Measurements from ENCODE around the gene TPD52L2. TPM values are rescaled to one million over a fixed set of nuclear protein-coding genes. Genes with fewer than 3 reads are reported as not detected.

Gene TPD52L2
- total RNA-seq, 4 donors from 2014 or later: 110 to 165 (median 152) TPM

- TF ChIP-seq CTCF (IDR thresholded peaks at IDR 0.05; ENCODE audit: low read depth): no peak
Observed at GRCh38 chr20:63830841-63831588, 34.1 kb upstream of the TPD52L2 start, which contains the start of gene ZBTB46. ZBTB46 (minus strand) TSS chr20:63831264; CDS start chr20:63790757, 40,507 bp downstream.

GRCh38 chr20:63831646-63831992 lies 33.5 kb upstream of the TPD52L2 start:
- TF ChIP-seq CTCF (IDR thresholded peaks at IDR 0.05; ENCODE audit: low read depth): no peak

- TF ChIP-seq CTCF (IDR thresholded peaks at IDR 0.05; ENCODE audit: low read depth): no peak
Observed at GRCh38 chr20:63831993-63832686, 32.9 kb upstream of the TPD52L2 start.

GRCh38 chr20:63833776-63834490 lies 31.1 kb upstream of the TPD52L2 start:
- TF ChIP-seq CTCF (IDR thresholded peaks at IDR 0.05; ENCODE audit: low read depth): no peak

- no peak for TF ChIP-seq CTCF (IDR thresholded peaks at IDR 0.05; ENCODE audit: low read depth)
Observed at GRCh38 chr20:63834491-63834880, 30.6 kb upstream of the TPD52L2 start.

- TF ChIP-seq CTCF (IDR thresholded peaks at IDR 0.05; ENCODE audit: low read depth): no peak
Observed at GRCh38 chr20:63835021-63835858, 29.8 kb upstream of the TPD52L2 start.

Measured in subcutaneous adipose tissue (tissue), 4 donors.